Measurements from ENCODE around the gene PAK4. TPM values are rescaled to one million over a fixed set of nuclear protein-coding genes. Genes with fewer than 3 reads are reported as not detected.

PAK4 gene
- total RNA-seq, 1 donor from 2014 or later: 23.7 TPM

- TF ChIP-seq, protein P1, sequence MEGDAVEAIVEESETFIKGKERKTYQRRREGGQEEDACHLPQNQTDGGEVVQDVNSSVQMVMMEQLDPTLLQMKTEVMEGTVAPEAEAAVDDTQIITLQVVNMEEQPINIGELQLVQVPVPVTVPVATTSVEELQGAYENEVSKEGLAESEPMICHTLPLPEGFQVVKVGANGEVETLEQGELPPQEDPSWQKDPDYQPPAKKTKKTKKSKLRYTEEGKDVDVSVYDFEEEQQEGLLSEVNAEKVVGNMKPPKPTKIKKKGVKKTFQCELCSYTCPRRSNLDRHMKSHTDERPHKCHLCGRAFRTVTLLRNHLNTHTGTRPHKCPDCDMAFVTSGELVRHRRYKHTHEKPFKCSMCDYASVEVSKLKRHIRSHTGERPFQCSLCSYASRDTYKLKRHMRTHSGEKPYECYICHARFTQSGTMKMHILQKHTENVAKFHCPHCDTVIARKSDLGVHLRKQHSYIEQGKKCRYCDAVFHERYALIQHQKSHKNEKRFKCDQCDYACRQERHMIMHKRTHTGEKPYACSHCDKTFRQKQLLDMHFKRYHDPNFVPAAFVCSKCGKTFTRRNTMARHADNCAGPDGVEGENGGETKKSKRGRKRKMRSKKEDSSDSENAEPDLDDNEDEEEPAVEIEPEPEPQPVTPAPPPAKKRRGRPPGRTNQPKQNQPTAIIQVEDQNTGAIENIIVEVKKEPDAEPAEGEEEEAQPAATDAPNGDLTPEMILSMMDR (IDR thresholded peaks at IDR 0.05; ENCODE audit: insufficient read depth, low read length, poor library complexity, severe bottlenecking): no peak
- no peaks in the 10 kb centered on the region for H3K36me3 ChIP-seq (ENCODE audit: control insufficient read depth, insufficient read depth, low read length)
- no peak overlapping the region for H3K4me3 ChIP-seq (ENCODE audit: low read depth, low read length)
- no peak for DNase-seq (ENCODE audit: low read depth)
- H3K27me3 ChIP-seq (ENCODE audit: control insufficient read depth, insufficient read depth, low read length): peaks cover 2% of the 10 kb centered on the region
These were observed 98.2 kb downstream of the PAK4 start for GRCh38 chr19:39223703-39224279.

DNA sequence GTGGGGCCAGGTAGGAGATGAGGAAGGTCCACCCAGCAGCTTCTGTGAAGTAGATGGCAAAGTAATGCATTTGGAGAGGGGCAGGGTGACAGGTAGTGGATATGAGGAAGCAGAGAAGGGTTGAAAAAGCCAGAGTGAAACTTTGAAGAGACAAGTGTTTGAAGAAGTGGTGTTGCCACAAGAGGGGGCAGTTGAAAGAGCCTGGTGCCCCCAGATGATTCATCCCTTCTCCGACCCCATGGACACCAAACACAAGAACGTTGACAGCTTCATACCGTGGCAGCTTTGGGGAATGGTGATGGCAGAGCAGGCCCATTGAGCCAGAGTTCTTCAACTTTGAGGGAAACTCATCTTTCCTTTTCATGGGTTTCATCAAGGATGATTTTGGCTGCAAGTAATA is 99.3 kb downstream of the PAK4 start:
- no peak for DNase-seq (ENCODE audit: low read depth)
- Histone ChIP-seq H3K4me3 (ENCODE audit: low read depth, low read length) (no peak overlapping the region), H3K36me3 (ENCODE audit: control insufficient read depth, insufficient read depth, low read length) (no peaks in the 10 kb centered on the region), H3K27me3 (ENCODE audit: control insufficient read depth, insufficient read depth, low read length) (peaks cover 2% of the 10 kb centered on the region)
- TF ChIP-seq, protein P1 (IDR thresholded peaks at IDR 0.05; ENCODE audit: insufficient read depth, low read length, poor library complexity, severe bottlenecking): no peak

Other genes with a start within 250 kb of the PAK4 start
- gene RINL, start 247.5 kb upstream of the PAK4 start, total RNA-seq: 21.0 and 21.6 TPM in 2 replicates
- 38.9 and 65.5 TPM in 2 replicates for gene SIRT2, start 226.2 kb upstream of the PAK4 start, total RNA-seq
- 39.0 and 41.7 TPM in 2 replicates for gene NFKBIB, start 225.8 kb upstream of the PAK4 start, total RNA-seq
- 0.42 TPM in 1 of 2 replicates, not detected in the other for gene CCER2, start 213.6 kb upstream of the PAK4 start, total RNA-seq
- 40.5 and 55.2 TPM in 2 replicates for gene SARS2, start 195.0 kb upstream of the PAK4 start, total RNA-seq
- gene MRPS12, start 194.8 kb upstream of the PAK4 start, total RNA-seq: 53.8 and 67.1 TPM in 2 replicates
- gene FBXO17, start 150.0 kb upstream of the PAK4 start, total RNA-seq: 17.9 and 20.1 TPM in 2 replicates
- gene FBXO27, start 93.2 kb upstream of the PAK4 start, total RNA-seq: 3.0 and 6.9 TPM in 2 replicates
- gene ACP7, start 41.4 kb upstream of the PAK4 start, total RNA-seq: 0.33 and 0.82 TPM in 2 replicates
- gene NCCRP1, start 71.2 kb downstream of the PAK4 start, total RNA-seq: 6.0 and 6.8 TPM in 2 replicates
- gene SYCN, start 78.5 kb downstream of the PAK4 start, total RNA-seq: not detected in 2 replicates
- not detected in 2 replicates for gene IFNL3, start 119.2 kb downstream of the PAK4 start, total RNA-seq
- not detected in 2 replicates for gene IFNL4, start 123.1 kb downstream of the PAK4 start, total RNA-seq
- not detected in 2 replicates for gene IFNL2, start 142.6 kb downstream of the PAK4 start, total RNA-seq
- gene IFNL1, start 170.6 kb downstream of the PAK4 start, total RNA-seq: not detected in 2 replicates
- gene LRFN1, start 195.1 kb downstream of the PAK4 start, total RNA-seq: 0.07 and 0.46 TPM in 2 replicates
- gene GMFG, start 210.3 kb downstream of the PAK4 start, total RNA-seq: not detected in 2 replicates
- gene SAMD4B, start 216.6 kb downstream of the PAK4 start, total RNA-seq: 123 and 133 TPM in 2 replicates

All from kidney epithelial cell (primary cell).